ENCODE measurements around the gene ARHGAP24.

GRCh38 chr4:85907001-85907400, 432.1 kb downstream of the ARHGAP24 start:
- TF ChIP-seq CTCF (IDR thresholded peaks at IDR 0.05; ENCODE audit: low read length), result no peak
- TF ChIP-seq EZH2 (optimal IDR thresholded peaks at IDR 0.05; ENCODE audit: low read depth, low read length), result no peak
- no peak for TF ChIP-seq EZH2phosphoT487 (IDR thresholded peaks at IDR 0.05; ENCODE audit: low read length)

Data from MM.1S (cell line).